Astrocyte (in vitro differentiated cells and primary cell): ENCODE data around the gene HAPLN2. TPM values are rescaled to one million over a fixed set of nuclear protein-coding genes. Genes with fewer than 3 reads are reported as not detected.

Experiments
- DNase-seq: peaks from one replicate; pipeline ENCODE4 v3.0.0-alpha.2; 2010; ENCODE audit warnings: low read depth
- FAIRE-seq: peaks from 2 replicates; lab custom pipeline; 2011; peaks lifted over from hg19 to GRCh38; lab: Jason Lieb, UNC
- H2AFZ ChIP-seq: 2 replicates; pipeline ENCODE4 v1.6.0; 2012; ENCODE audit warnings: low read depth, low read length, inconsistent platforms
- H3K27ac ChIP-seq: 2 replicates; pipeline ENCODE4 v1.5.1; 2011; ENCODE audit warnings: low read depth, low read length, inconsistent platforms
- H3K27me3 ChIP-seq: 2 replicates; pipeline ENCODE4 v1.6.0; 2011; ENCODE audit warnings: low read length, inconsistent platforms; ENCODE audit not compliant: insufficient read depth
- H3K36me3 ChIP-seq: 2 replicates; pipeline ENCODE4 v1.5.1; 2011; ENCODE audit warnings: low read length, inconsistent platforms; ENCODE audit not compliant: insufficient read depth
- H3K4me1 ChIP-seq: 2 replicates; pipeline ENCODE4 v1.5.1; 2011; ENCODE audit warnings: low read length, inconsistent platforms; ENCODE audit not compliant: insufficient read depth
- H3K4me2 ChIP-seq: 2 replicates; pipeline ENCODE4 v1.6.0; 2012; ENCODE audit warnings: low read length, inconsistent platforms
- H3K4me3 ChIP-seq: 2 replicates; pipeline ENCODE4 v1.5.1; 2011; ENCODE audit warnings: low read depth, mild to moderate bottlenecking, low read length, inconsistent platforms; ENCODE audit not compliant: insufficient read depth
- H3K79me2 ChIP-seq: 2 replicates; pipeline ENCODE4 v1.6.0; 2012; ENCODE audit warnings: mild to moderate bottlenecking, low read length, inconsistent platforms; ENCODE audit not compliant: insufficient read depth
- H3K9ac ChIP-seq: 2 replicates; pipeline ENCODE4 v1.6.0; 2012; ENCODE audit warnings: mild to moderate bottlenecking, low read length, inconsistent platforms
- H3K9me3 ChIP-seq: 2 replicates; pipeline ENCODE4 v1.5.1; 2012; ENCODE audit warnings: low read depth, mild to moderate bottlenecking, low read length, inconsistent platforms; ENCODE audit not compliant: insufficient read depth
- H4K20me1 ChIP-seq: 2 replicates; pipeline ENCODE4 v1.6.0; 2012; ENCODE audit warnings: low read length, inconsistent platforms; ENCODE audit not compliant: insufficient read depth
- H3K27ac Mint-ChIP-seq: one replicate; pipeline ENCODE4 v1.8.0; 2021; ENCODE audit warnings: mild to moderate bottlenecking, mixed read lengths; ENCODE audit not compliant: unreplicated experiment
- H3K27me3 Mint-ChIP-seq: one replicate; pipeline ENCODE4 v1.8.0; 2021; ENCODE audit warnings: low read depth, mixed read lengths; ENCODE audit not compliant: unreplicated experiment
- H3K36me3 Mint-ChIP-seq: one replicate; pipeline ENCODE4 v1.8.0; 2021; ENCODE audit warnings: low read depth, mixed read lengths; ENCODE audit not compliant: unreplicated experiment
- H3K4me1 Mint-ChIP-seq: one replicate; pipeline ENCODE4 v1.8.0; 2021; ENCODE audit warnings: low read depth, mixed read lengths; ENCODE audit not compliant: unreplicated experiment
- H3K4me3 Mint-ChIP-seq: one replicate; pipeline ENCODE4 v1.8.0; 2021; ENCODE audit warnings: mild to moderate bottlenecking, moderate library complexity, mixed read lengths; ENCODE audit not compliant: unreplicated experiment
- H3K9me3 Mint-ChIP-seq: one replicate; pipeline ENCODE4 v1.8.0; 2021; ENCODE audit warnings: mild to moderate bottlenecking, mixed read lengths; ENCODE audit not compliant: unreplicated experiment
- EZH2 ChIP-seq: IDR thresholded peaks from 2 replicates; pipeline ENCODE4 v1.6.1; 2012; ENCODE audit warnings: mild to moderate bottlenecking, low read length, inconsistent platforms; ENCODE audit not compliant: insufficient read depth
- total RNA-seq: library from RNA; stranded (reverse); gene quantifications from 2 replicates; pipeline ENCODE4 v1.2.1, GENCODE V29; 2021
- TF ChIP-seq, protein P1 (sequence below): IDR thresholded peaks from 2 replicates; pipeline ENCODE4 v1.5.1; 2011; ENCODE audit warnings: low read depth, mild to moderate bottlenecking, inconsistent platforms, low read length, moderate library complexity; ENCODE audit not compliant: insufficient read depth

The HAPLN2 gene
- total RNA-seq, 1 donor from 2014 or later: not detected

DNA sequence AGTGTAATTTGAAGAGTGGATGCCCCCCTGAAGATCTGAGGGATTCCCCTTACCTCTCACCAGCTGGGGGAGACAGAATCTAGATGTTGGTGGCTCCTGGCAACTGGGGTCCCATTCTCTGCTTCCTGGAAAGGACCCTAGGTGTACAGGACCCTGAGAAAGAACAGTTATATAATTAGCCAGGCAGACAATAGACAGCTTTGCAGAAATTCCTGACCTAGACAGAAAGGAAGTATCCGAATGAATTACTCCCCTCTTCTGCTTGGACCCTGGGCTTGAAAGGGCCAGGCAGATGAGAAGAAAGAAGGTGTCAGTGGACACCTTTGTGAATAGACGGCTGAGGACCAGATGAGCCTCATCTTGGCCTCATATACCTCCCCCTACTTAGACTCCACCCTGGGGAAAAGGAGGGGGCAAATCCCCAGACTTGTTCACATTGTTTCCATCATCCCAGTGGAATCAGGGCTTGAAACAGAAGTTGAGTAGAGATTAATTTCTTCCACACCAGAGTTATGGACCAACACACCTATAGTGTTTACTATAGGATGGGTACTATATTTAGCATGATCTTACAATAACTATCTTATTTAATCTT lies 45.1 kb upstream of the HAPLN2 start:
- H2AFZ ChIP-seq: no peak overlapping the region
- no peak overlapping the region for H3K4me2 ChIP-seq
- TF ChIP-seq, protein P1, sequence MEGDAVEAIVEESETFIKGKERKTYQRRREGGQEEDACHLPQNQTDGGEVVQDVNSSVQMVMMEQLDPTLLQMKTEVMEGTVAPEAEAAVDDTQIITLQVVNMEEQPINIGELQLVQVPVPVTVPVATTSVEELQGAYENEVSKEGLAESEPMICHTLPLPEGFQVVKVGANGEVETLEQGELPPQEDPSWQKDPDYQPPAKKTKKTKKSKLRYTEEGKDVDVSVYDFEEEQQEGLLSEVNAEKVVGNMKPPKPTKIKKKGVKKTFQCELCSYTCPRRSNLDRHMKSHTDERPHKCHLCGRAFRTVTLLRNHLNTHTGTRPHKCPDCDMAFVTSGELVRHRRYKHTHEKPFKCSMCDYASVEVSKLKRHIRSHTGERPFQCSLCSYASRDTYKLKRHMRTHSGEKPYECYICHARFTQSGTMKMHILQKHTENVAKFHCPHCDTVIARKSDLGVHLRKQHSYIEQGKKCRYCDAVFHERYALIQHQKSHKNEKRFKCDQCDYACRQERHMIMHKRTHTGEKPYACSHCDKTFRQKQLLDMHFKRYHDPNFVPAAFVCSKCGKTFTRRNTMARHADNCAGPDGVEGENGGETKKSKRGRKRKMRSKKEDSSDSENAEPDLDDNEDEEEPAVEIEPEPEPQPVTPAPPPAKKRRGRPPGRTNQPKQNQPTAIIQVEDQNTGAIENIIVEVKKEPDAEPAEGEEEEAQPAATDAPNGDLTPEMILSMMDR: no peak
- TF ChIP-seq EZH2: no peak
- H3K79me2 ChIP-seq: peaks cover 17% of the 10 kb centered on the region
- Mint-ChIP-seq H3K27ac (no peak overlapping the region), H3K36me3 (no peaks in the 10 kb centered on the region), H3K9me3 (no peaks in the 10 kb centered on the region), H3K4me3 (no peak overlapping the region), H3K27me3 (peaks cover 15% of the 10 kb centered on the region), H3K4me1 (peaks cover 17% of the 10 kb centered on the region)
- no peak overlapping the region for H3K9ac ChIP-seq
- no peak overlapping the region for H3K4me3 ChIP-seq
- peaks cover 2% of the 10 kb centered on the region for H3K36me3 ChIP-seq
- H3K4me1 ChIP-seq: peaks cover 16% of the 10 kb centered on the region
- no peaks in the 10 kb centered on the region for H3K9me3 ChIP-seq
- H4K20me1 ChIP-seq: no peaks in the 10 kb centered on the region
- DNase-seq (no peak), FAIRE-seq (no peak)
- H3K27me3 ChIP-seq: no peaks in the 10 kb centered on the region
- no peak overlapping the region for H3K27ac ChIP-seq

DNA sequence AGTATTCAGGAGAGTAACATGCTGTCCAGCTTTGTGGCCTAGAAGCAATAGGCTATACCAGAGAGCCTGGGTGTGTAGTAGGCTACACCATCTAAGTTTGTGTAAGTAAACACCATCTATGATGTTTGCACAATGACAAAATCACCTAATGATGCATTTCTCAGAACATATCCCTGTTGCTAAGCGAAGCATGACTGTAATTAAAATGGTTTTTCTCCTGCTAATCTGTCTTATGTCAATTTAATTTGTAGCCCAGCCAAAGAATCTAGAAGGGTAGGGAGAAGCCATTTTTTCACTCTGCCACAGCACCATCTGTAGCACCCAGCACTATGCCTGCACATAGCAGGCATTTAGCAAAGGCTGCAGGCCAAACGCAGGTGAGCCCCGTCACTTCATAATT lies 41.7 kb upstream of the HAPLN2 start:
- Histone ChIP-seq H3K9ac (no peak overlapping the region), H2AFZ (no peak overlapping the region), H4K20me1 (no peaks in the 10 kb centered on the region), H3K4me2 (no peak overlapping the region), H3K79me2 (no peaks in the 10 kb centered on the region), H3K4me3 (no peak overlapping the region), H3K27me3 (no peaks in the 10 kb centered on the region), H3K27ac (no peak overlapping the region), H3K36me3 (no peaks in the 10 kb centered on the region), H3K4me1 (no peaks in the 10 kb centered on the region), H3K9me3 (no peaks in the 10 kb centered on the region)
- Mint-ChIP-seq H3K27me3 (peaks cover 30% of the 10 kb centered on the region), H3K4me3 (no peak overlapping the region), H3K27ac (no peak overlapping the region), H3K9me3 (no peaks in the 10 kb centered on the region), H3K4me1 (peaks cover 3% of the 10 kb centered on the region), H3K36me3 (no peaks in the 10 kb centered on the region)
- FAIRE-seq (no peak), DNase-seq (no peak)
- TF ChIP-seq, protein P1: no peak
- TF ChIP-seq EZH2: no peak

DNA sequence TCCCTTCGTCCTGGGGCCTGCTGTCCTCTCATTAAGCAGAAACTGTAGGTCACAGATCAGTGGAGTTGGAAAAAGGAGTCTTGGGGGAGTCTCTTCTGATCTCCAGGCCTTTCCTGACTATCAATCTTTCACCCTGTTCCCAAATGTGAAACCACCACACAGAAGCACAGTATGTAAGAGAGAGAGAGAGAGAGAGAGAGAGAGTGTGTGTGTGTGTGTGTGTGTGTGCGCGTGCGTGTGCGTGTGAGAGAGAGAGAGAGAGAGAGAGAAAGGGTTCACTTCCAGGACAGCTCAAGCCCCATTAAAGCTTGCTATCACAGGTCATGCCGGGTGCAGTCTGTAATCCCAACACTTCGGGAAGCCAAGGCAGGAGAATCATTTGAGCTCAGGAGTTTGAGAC lies 41.2 kb upstream of the HAPLN2 start:
- no peak overlapping the region for H3K27ac Mint-ChIP-seq
- peaks cover 3% of the 10 kb centered on the region for H3K4me1 Mint-ChIP-seq

More for the DNA sequence above, 41.2 kb upstream of the HAPLN2 start:
- DNase-seq (no peak), FAIRE-seq (no peak)
- Histone ChIP-seq H3K4me1 (no peaks in the 10 kb centered on the region), H3K79me2 (no peaks in the 10 kb centered on the region), H4K20me1 (no peaks in the 10 kb centered on the region), H3K9ac (no peak overlapping the region), H3K36me3 (no peaks in the 10 kb centered on the region), H3K9me3 (no peaks in the 10 kb centered on the region), H2AFZ (no peak overlapping the region), H3K27ac (no peak overlapping the region), H3K27me3 (no peaks in the 10 kb centered on the region), H3K4me2 (no peak overlapping the region), H3K4me3 (no peak overlapping the region)
- Mint-ChIP-seq H3K4me3 (no peak overlapping the region), H3K9me3 (no peaks in the 10 kb centered on the region), H3K36me3 (no peaks in the 10 kb centered on the region), H3K27me3 (peaks cover 30% of the 10 kb centered on the region)
- TF ChIP-seq, protein P1: no peak
- no peak for TF ChIP-seq EZH2
